Effector memory CD4-positive, alpha-beta T cell (primary cell): ENCODE results near the gene CCNL1.
"Not testable (repeated sequence)": the region's sequence is repeated elsewhere in the genome, so short reads cannot be mapped to it uniquely, and the experiment has no call there.

Experiments used
- DNase-seq, 3 donors: peaks; one replicate each; pipeline ENCODE4 v3.0.0-alpha.2; 2020
- H3K27ac ChIP-seq: 2 replicates; pipeline ENCODE4 v1.7.0; 2013; ENCODE audit warnings: mild to moderate bottlenecking, low read length, moderate library complexity; ENCODE audit not compliant: insufficient read depth, poor library complexity, severe bottlenecking
- H3K27me3 ChIP-seq: replicated peaks from 2 replicates; pipeline ENCODE4 v1.7.0; 2013; ENCODE audit warnings: mild to moderate bottlenecking, low read length; ENCODE audit not compliant: insufficient read depth, control insufficient read depth, poor library complexity, severe bottlenecking
- H3K36me3 ChIP-seq: 2 replicates; pipeline ENCODE4 v1.7.0; 2013; ENCODE audit warnings: mild to moderate bottlenecking, low read length, moderate library complexity; ENCODE audit not compliant: control insufficient read depth, insufficient read depth
- H3K4me1 ChIP-seq: 2 replicates; pipeline ENCODE4 v1.7.0; 2013; ENCODE audit warnings: low read length, mild to moderate bottlenecking; ENCODE audit not compliant: control insufficient read depth, insufficient read depth, poor library complexity, severe bottlenecking
- H3K4me3 ChIP-seq: 2 replicates; pipeline ENCODE4 v1.7.0; 2013; ENCODE audit warnings: low read length, low read depth, mild to moderate bottlenecking; ENCODE audit not compliant: insufficient read depth, poor library complexity, severe bottlenecking
- H3K9me3 ChIP-seq: 2 replicates; pipeline ENCODE4 v1.7.0; 2013; ENCODE audit warnings: mild to moderate bottlenecking, low read length, moderate library complexity; ENCODE audit not compliant: control insufficient read depth

Gene CCNL1

DNA sequence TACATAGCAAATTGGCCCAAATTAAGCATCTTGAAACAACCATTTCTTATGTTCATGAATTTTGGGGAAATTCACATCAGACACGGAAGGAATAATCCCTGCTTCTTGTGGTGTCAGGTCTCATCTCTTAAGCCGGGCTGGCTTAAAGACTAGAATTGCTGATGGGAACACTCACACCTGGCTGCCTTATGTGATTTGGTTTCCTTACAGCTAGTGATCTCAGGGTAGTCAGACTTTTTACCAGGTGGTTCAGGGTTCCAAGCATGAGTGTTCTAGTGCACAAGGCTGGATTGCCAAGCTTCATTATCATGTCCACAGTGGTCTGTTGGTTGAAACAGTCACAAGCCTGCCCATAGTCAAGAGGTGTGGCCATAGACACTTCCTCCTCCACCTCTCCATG lies 20.3 kb upstream of the CCNL1 start:
- Histone ChIP-seq H3K27ac (no peak overlapping the region), H3K4me1 (peaks cover 11% of the 10 kb centered on the region), H3K9me3 (peaks cover 2% of the 10 kb centered on the region), H3K27me3 (no peaks in the 10 kb centered on the region), H3K36me3 (peaks cover 8% of the 10 kb centered on the region), H3K4me3 (no peak overlapping the region)
- no peak for DNase-seq

DNA sequence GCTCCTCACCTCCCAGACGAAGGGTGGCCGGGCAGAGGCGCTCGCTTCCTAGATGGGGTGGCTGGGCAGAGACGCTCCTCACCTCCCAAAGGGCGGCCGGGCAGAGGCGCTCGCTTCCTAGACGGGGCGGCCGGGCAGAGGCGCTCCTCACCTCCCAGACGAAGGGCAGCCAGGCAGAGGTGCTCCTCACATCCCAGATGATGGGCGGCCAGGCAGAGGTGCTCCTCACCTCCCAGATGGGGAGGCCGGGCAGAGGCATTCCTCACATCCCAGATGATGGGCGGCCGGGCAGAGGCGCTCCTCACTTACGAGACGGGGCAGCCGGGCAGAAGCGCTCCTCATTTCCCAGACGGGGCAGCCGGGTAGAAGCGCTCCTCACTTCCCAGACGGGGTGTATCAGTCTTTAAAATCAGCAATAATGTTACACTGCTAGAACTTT lies 19.4 kb upstream of the CCNL1 start:
- Histone ChIP-seq H3K27ac (no peak overlapping the region), H3K9me3 (no peaks in the 10 kb centered on the region), H3K4me1 (peaks cover 11% of the 10 kb centered on the region), H3K36me3 (no peaks in the 10 kb centered on the region), H3K27me3 (no peaks in the 10 kb centered on the region), H3K4me3 (no peak overlapping the region)
- DNase-seq, result no peak

DNA sequence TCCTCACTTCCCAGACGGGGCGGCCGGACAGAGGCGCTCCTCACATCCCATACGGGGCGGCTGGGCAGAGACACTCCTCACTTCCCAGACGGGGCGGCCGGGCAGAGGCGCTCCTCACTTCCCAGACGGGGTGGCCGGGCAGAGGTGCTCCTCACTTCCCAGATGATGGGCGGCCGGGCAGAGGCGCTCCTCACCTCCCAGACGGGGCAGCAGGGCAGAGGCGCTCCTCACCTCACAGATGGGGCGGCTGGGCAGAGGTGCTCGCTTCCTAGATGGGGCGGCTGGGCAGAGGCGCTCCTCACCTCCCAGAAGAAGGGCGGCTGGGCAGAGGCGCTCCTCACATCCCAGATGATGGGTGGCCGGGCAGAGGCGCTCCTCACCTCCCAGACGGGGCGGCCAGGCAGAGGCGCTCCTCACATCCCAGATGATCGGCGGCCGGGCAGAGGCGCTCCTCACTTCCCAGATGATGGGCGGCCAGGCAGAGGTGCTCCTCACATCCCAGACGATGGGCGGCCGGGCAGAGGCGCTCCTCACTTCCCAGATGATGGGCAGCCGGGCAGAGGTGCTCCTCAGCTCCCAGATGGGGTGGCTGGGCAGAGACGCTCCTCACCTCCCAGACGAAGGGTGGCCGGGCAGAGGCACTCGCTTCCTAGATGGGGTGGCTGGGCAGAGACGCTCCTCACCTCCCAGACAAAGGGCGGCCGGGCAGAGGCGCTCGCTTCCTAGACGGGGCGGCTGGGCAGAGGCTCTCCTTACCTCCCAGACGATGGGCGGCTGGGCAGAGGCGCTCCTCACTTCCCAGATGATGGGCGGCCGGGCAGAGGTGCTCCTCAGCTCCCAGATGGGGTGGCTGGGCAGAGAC lies 18.8 kb upstream of the CCNL1 start:
- H3K27me3 ChIP-seq, H3K27ac ChIP-seq, DNase-seq: not testable (repeated sequence)

DNA sequence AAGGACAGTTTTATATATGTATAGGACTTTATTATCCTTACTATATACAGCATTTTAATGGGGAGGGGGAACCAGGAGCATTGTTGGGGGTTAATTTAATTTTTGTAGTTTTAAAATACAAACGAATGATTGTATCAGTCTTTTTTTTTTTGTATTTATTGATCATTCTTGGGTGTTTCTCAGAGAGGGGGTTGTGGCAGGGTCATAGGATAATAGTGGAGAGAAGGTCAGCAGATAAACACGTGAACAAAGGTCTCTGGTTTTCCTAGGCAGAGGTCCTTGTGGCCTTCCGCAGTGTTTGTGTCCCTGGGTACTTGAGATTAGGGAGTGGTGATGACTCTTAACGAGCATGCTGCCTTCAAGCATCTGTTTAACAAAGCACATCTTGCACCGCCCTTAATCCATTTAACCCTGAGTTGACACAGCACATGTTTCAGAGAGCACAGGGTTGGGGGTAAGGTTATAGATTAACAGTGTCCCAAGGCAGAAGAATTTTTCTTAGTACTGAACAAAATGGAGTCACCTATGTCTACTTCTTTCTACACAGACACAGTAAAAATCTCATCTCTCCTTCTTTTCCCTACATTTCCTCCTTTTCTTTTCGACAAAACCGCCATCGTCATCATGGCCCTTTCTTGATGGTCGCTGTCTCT lies 18.0 kb upstream of the CCNL1 start:
- not testable (repeated sequence) for DNase-seq, H3K9me3 ChIP-seq, H3K27me3 ChIP-seq, H3K36me3 ChIP-seq, H3K4me3 ChIP-seq, H3K27ac ChIP-seq
- peaks cover 11% of the 10 kb centered on the region for H3K4me1 ChIP-seq

More for the DNA sequence above, 18.8 kb upstream of the CCNL1 start:
- not testable (repeated sequence) for H3K9me3 ChIP-seq, H3K36me3 ChIP-seq, H3K4me3 ChIP-seq
- H3K4me1 ChIP-seq, result peaks cover 11% of the 10 kb centered on the region

DNA sequence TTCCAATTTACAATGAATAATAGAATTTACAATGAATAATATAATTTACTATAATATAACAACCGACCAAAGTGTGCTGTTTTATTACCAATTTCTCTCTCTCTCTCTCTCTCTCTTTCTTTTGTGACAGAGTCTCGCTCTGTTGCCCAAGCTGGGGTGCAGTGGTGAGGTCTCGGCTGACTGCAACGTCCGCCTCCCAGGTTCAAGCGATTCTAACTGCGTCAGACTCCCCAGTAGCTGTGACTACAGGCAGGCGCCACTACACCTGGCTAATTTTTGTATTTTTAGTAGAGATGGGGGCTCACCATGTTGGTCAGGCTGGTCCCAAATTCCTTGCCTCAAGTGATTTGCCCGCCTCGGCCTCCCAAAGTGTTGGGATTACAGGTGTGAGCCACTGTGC lies 17.0 kb upstream of the CCNL1 start:
- H3K27ac ChIP-seq, result no peak overlapping the region

DNA sequence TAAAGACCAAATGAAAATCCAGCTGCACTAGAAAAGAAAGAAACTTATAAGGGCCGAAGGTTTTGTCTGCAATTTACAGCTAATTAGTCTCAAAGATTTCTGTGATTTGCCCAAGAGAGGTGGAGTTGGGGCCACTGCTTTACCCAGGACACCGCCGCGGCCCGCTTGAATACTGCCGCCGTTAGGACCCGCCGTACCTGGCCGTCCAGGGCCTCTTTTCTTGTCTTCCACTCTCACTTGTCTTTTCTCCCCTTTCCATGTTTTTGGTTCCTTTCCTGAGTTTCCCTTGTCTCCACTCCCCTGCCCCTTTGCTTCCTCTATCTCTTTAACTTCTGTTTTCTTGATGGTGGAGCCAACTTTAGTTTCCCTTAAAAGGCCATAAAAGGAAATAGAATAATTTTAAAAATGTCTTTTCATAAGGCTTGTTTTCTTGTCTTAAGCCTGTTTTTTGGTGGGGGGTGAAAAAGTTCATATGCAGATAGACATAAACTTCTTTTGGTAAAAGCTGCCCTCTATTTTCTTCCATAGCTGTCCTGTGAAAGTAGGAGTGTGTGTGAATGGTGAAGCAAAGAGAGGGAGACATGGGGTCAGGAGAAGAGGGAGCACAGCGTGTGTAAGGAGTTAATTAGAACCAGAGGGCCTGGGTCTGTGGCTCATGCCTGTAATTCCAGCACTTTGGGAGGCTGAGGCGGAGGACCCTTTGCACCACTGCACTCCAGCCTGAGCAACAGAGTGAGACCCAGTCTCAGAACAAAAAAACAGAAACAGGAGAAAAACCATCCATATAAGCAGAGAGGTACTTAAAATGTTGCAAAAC lies 16.0 kb upstream of the CCNL1 start:
- no peaks in the 10 kb centered on the region for H3K27me3 ChIP-seq
- H3K36me3 ChIP-seq, result no peaks in the 10 kb centered on the region
- DNase-seq, result no peak
- peak overlapping the region; percentile 77 for H3K4me3 ChIP-seq
- peaks cover 11% of the 10 kb centered on the region for H3K4me1 ChIP-seq
- no peaks in the 10 kb centered on the region for H3K9me3 ChIP-seq
- peak overlapping the region; percentile 97 for H3K27ac ChIP-seq

More for the DNA sequence above, 17.0 kb upstream of the CCNL1 start:
- DNase-seq, result no peak
- Histone ChIP-seq H3K4me3 (no peak overlapping the region), H3K9me3 (no peaks in the 10 kb centered on the region), H3K27me3 (no peaks in the 10 kb centered on the region), H3K36me3 (no peaks in the 10 kb centered on the region), H3K4me1 (peaks cover 11% of the 10 kb centered on the region)

DNA sequence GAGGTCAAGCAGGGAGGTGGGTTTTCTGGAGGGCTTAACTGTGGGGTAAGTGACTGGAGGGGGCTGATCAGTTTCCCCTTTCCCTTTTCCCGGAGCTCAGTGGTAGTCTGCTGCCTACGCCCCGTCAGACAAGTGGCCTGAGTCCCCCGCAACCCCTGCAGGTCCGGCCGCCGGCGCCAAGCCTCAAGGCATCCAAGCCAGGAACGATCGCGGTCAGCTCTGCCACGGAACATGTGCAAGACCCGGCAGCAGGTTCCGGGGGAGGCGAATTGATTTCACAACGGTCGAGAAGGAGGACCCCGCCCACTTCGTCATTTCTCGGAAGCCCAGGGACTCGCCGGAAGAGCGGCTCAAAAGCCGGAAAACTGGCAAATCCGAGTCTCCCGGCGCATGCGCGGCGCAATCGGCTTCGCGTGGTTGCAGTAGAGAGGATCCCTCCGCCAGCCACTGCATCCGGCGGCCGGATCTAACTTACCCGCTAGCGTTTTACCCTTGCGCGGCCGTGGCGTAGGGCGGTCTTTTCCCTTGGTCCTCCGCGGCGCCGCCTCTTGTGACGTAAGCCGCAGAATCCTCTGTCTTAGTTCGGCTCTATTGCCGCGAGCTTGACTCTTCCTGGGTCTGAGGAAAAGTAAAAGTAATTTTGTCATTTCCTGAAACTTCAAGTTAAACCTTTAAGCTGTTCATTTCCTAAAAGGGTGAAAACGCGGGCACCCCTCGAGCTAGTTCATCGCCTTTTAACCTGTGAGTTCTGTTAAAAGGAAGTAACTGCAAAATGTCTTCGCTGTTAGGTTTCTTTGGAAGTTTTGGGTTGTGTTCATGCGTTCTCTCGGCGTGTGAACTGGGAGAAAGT lies 14.9 kb upstream of the CCNL1 start:
- H3K4me1 ChIP-seq, result peaks cover 11% of the 10 kb centered on the region
- DNase-seq, result peak; percentile 98

DNA sequence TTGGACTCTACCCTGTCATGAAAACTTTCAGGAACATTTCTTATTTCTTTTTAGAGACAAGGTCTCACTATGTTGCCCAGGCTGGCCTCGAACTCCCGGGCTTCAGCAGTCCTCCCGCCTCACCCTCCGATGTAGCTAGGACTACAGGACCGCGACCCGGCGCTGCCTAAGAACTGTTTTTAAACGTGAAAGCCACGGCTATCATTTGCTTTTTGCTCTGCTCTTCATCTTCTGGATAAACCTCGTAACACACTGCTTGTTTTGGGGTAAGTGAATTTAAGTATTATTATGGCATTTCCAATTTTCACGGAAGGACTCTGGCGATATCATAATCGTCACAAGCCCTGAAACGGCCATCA lies 14.3 kb upstream of the CCNL1 start:
- Histone ChIP-seq H3K4me3 (peak overlapping the region; percentile 78), H3K4me1 (peaks cover 11% of the 10 kb centered on the region), H3K9me3 (no peaks in the 10 kb centered on the region), H3K27me3 (no peaks in the 10 kb centered on the region), H3K27ac (peak overlapping the region; percentile 97), H3K36me3 (no peaks in the 10 kb centered on the region)
- no peak for DNase-seq

More for the DNA sequence above, 14.9 kb upstream of the CCNL1 start:
- H3K27ac ChIP-seq, result peak overlapping the region; percentile 97
- peak overlapping the region; percentile 78 for H3K4me3 ChIP-seq
- H3K27me3 ChIP-seq, result no peaks in the 10 kb centered on the region
- no peaks in the 10 kb centered on the region for H3K36me3 ChIP-seq
- no peaks in the 10 kb centered on the region for H3K9me3 ChIP-seq

DNA sequence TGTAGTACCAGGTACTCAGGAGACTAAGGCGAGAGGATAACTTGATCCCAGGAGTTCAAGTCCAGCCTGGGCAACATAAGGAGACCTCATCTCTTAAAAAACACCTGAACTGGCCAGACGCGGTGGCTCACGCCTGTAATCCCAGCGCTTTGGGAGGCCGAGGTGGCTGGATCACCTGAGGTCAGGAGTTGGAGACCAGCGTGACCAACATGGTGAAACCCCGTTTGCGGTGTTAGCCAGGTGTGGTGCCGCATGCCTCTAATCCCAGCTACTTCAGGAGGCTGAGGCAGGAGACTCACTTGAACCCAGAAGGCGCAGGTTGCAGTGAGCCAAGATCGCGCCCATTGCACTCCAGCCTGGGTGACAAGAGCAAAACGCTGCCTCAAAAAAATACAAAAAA lies 13.4 kb upstream of the CCNL1 start:
- H3K4me3 ChIP-seq, DNase-seq, H3K9me3 ChIP-seq, H3K36me3 ChIP-seq, H3K27ac ChIP-seq, H3K27me3 ChIP-seq: not testable (repeated sequence)
- H3K4me1 ChIP-seq, result peaks cover 11% of the 10 kb centered on the region
